Large intestine (tissue), 1 donor: ENCODE results near the gene UTP15. TPM values are rescaled to one million over a fixed set of nuclear protein-coding genes. Genes with fewer than 3 reads are reported as not detected.

Source experiments
- polyA plus RNA-seq: library from polyadenylated mRNA; unstranded; fragments of 120-200 nt; gene quantifications from one replicate; pipeline ENCODE4 v1.2.1, GENCODE V29; 2013

UTP15 gene
- polyA plus RNA-seq, 1 donor, result 12.0 TPM

Other genes starting within 250 kb of the UTP15 start
- 0.04 TPM for gene FOXD1, start 117.0 kb upstream of the UTP15 start, polyA plus RNA-seq
- 857 TPM for gene BTF3, start 67.3 kb upstream of the UTP15 start, polyA plus RNA-seq
- 38.7 TPM for gene ANKRA2, start 104 bp upstream of the UTP15 start, polyA plus RNA-seq
- gene ARHGEF28, start 60.5 kb downstream of the UTP15 start, polyA plus RNA-seq, result 16.6 TPM